Peyer's patch (tissue), 4 donors: Measurements from ENCODE around the gene ST6GAL2. TPM values are rescaled to one million over a fixed set of nuclear protein-coding genes. Genes with fewer than 3 reads are reported as not detected.

Source experiments
- DNase-seq, 3 donors: peaks; one replicate each; pipeline ENCODE4 v3.0.0-alpha.2; 2017 to 2019
- H3K27ac ChIP-seq, 4 donors: fragments of 200-600 bp; sonication (generic); one replicate each; pipeline ENCODE4 v1.5.1; 2016 to 2019
- H3K27me3 ChIP-seq, 2 donors: fragments of 200-600 bp; sonication (generic); one replicate each; pipeline ENCODE4 v1.5.1; 2019
- H3K36me3 ChIP-seq, 3 donors: fragments of 200-600 bp; sonication (generic); one replicate each; pipeline ENCODE4 v1.5.1; 2016 to 2019
- H3K4me1 ChIP-seq, 4 donors: fragments of 200-600 bp; sonication (generic); one replicate each; pipeline ENCODE4 v1.5.1; 2016 to 2019
- H3K4me3 ChIP-seq, 4 donors: fragments of 200-600 bp; sonication (generic); 1 replicate in 3 of 4; 2 replicates in 1 of 4; pipeline ENCODE4 v1.5.1; 2016 to 2019; ENCODE audit warnings: mild to moderate bottlenecking in 1 of 4
- H3K9me3 ChIP-seq, 4 donors: fragments of 200-600 bp; sonication (generic); one replicate each; pipeline ENCODE4 v1.5.1; 2016 to 2019; ENCODE audit warnings: mild to moderate bottlenecking in 1 of 4
- POLR2A ChIP-seq, 2 donors: fragments of 450-650 bp; IDR thresholded peaks; one replicate each; pipeline ENCODE4 v1.5.1; 2017; ENCODE audit warnings: antibody characterized with exemption in 2 of 2, mild to moderate bottlenecking in 2 of 2, moderate library complexity in 2 of 2
- total RNA-seq, 4 donors: library from RNA; depleted of rRNA; stranded (reverse); fragments of >200 nt; gene quantifications; one replicate each; pipeline ENCODE4 v1.1.0, GENCODE V29; 2016
- TF ChIP-seq, protein P1 (sequence below), 6 experiments: fragments of 450-650 bp in 4 of 6; fragments of 200-600 bp in 2 of 6; sonication (generic) in 1 of 6; IDR thresholded peaks; one replicate each; pipeline ENCODE4 v1.5.1; 2017 to 2019; ENCODE audit warnings: antibody characterized with exemption in 6 of 6, mild to moderate bottlenecking in 3 of 6, moderate library complexity in 1 of 6

ST6GAL2 gene
- total RNA-seq, 4 donors from 2014 or later = 0.27 TPM; not detected in 3

DNA sequence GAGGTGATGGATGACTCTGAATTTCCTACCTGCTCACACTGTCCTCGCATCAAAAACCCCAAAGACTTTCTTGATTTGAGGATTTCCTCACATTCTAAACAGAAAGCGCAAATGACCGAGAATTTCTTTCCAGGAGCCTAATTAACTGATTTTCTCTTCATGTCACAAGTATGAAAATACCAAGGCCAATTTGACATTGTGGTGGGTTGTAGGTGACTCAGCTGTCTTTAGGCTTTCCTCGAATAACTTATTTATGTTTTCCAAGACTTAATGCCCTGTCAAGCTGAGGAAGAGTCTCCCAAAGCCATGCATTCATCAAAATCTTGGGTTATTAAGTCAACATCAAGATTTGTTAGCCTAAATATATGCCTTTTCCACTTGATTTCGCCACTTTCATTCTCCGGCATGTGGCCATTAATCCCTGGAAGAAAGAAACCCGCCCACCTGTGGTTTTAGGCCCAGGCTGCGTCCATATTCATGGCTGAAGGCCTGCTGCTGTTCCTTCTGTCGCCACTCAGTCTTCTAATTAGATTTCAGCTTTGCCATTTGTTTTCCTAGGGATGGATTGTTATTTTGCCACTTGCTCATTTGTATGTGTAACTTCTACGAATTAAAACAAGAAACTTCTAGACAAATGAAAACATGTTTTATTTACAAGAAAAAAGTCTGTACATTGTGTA is 84.9 kb downstream of the ST6GAL2 start:
- TF ChIP-seq POLR2A (IDR thresholded peaks at IDR 0.05) = no peak
- TF ChIP-seq, protein P1, sequence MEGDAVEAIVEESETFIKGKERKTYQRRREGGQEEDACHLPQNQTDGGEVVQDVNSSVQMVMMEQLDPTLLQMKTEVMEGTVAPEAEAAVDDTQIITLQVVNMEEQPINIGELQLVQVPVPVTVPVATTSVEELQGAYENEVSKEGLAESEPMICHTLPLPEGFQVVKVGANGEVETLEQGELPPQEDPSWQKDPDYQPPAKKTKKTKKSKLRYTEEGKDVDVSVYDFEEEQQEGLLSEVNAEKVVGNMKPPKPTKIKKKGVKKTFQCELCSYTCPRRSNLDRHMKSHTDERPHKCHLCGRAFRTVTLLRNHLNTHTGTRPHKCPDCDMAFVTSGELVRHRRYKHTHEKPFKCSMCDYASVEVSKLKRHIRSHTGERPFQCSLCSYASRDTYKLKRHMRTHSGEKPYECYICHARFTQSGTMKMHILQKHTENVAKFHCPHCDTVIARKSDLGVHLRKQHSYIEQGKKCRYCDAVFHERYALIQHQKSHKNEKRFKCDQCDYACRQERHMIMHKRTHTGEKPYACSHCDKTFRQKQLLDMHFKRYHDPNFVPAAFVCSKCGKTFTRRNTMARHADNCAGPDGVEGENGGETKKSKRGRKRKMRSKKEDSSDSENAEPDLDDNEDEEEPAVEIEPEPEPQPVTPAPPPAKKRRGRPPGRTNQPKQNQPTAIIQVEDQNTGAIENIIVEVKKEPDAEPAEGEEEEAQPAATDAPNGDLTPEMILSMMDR (IDR thresholded peaks at IDR 0.05) = no peak

DNA sequence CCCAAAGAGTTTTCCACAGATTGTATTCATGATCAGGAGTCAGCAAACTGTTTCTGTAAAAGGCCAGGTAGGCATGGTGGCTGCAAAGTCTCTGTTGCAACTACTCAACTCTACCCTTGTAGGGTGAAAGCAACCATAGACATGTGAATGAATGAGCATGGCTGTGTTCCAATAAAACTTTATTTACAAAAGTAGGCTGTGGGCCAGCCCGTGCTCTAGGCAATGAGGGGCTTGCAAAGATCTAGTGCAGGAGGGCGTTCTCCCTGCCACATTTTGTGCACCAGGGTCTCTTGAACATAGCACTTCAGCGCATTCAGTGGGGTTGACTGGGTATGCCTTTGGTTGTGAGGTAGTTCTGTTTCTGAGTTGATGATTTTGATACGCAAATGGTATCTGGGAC is 85.8 kb downstream of the ST6GAL2 start:
- Histone ChIP-seq H3K27ac (no peak overlapping the region), H3K27me3 (no peaks in the 10 kb centered on the region), H3K4me1 (no peaks in the 10 kb centered on the region), H3K36me3 (no peaks in the 10 kb centered on the region), H3K4me3 (no peak overlapping the region), H3K9me3 (no peaks in the 10 kb centered on the region)
- TF ChIP-seq POLR2A (IDR thresholded peaks at IDR 0.05) = no peak
- TF ChIP-seq, protein P1 (IDR thresholded peaks at IDR 0.05) = no peak
- no peak for DNase-seq

More for the DNA sequence above, 84.9 kb downstream of the ST6GAL2 start:
- DNase-seq = no peak
- Histone ChIP-seq H3K36me3 (no peaks in the 10 kb centered on the region), H3K9me3 (no peaks in the 10 kb centered on the region), H3K4me3 (no peak overlapping the region), H3K4me1 (no peaks in the 10 kb centered on the region), H3K27ac (no peak overlapping the region), H3K27me3 (no peaks in the 10 kb centered on the region)

DNA sequence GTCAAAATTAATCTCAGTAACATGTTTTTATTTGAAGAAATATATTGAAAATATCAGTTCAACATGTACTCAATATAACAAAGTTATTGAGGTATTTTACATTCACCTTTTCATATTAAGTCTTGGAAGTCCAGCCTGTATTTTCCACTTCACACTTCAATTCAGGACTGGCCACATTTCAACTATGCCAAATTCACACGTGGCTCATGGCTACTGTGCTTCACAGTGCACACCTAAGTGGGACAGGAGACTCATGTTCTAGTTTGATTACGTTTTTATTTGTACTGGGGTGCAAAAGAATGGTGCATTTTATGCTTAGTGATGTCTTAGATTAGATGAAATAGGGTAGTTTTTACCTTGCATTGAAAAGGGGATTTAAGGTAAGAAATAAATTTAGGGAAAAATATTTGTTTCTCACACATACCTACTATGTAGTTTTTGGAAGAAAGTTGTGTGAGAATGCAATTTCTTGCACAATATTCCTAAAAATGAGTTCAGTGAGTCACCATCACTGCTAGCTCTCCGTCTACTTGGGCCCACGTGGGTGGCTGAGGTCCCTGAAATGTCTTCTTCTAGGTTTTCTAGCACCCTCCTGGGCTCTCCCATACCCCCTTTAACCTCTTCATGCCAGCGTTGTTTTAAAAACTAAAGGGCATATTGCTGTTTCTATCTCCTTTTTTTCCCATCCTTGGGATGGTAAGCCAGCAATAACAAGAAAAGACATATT is 87.0 kb downstream of the ST6GAL2 start:
- no peaks in the 10 kb centered on the region for H3K4me1 ChIP-seq
- no peaks in the 10 kb centered on the region for H3K36me3 ChIP-seq
- no peak overlapping the region for H3K4me3 ChIP-seq
- no peaks in the 10 kb centered on the region for H3K27me3 ChIP-seq
- TF ChIP-seq, protein P1 (IDR thresholded peaks at IDR 0.05) = no peak
- no peak for TF ChIP-seq POLR2A (IDR thresholded peaks at IDR 0.05)
- no peak for DNase-seq
- no peak overlapping the region for H3K27ac ChIP-seq
- H3K9me3 ChIP-seq = no peaks in the 10 kb centered on the region

DNA sequence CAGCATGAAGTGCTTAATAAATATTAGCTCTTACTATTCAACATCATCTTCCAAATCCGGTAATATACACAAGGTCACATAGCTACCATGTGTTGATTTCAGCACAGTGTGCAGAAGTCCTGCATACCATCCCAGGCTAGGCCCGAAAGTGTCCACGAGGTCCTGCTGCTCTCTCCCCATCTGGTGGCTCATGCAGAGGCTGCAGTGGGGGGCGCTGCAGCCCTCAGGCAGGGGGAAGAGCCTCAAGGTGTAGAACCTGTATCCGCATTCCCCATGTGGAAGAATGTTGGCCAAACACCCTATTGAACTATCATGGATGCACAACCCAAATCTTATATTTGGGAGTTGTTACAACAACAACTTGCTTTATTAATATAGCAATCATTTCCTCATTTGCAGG is 88.5 kb downstream of the ST6GAL2 start:
- no peaks in the 10 kb centered on the region for H3K9me3 ChIP-seq
- H3K36me3 ChIP-seq = no peaks in the 10 kb centered on the region
- no peak for TF ChIP-seq POLR2A (IDR thresholded peaks at IDR 0.05)
- TF ChIP-seq, protein P1 (IDR thresholded peaks at IDR 0.05) = no peak
- H3K4me1 ChIP-seq = no peaks in the 10 kb centered on the region
- no peak overlapping the region for H3K4me3 ChIP-seq
- H3K27me3 ChIP-seq = no peaks in the 10 kb centered on the region
- H3K27ac ChIP-seq = no peak overlapping the region
- DNase-seq = no peak

DNA sequence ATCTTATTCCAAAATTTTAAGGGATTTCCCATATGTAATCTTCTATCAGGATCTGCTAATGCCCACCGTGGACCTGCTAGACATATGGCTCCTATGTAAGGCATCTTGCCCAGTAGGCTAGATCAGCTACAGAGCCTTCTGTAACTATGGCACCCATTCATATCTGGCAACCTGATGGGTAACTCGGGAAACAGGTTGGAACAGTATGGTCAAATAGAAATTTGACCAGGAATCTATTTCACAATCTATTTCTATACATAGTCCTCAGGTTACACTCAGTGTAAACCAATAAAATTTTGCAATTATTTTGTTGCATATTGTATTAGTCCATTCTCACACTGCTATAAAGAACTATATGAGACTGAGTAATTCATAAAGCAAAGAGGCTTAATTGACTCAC is 93.3 kb downstream of the ST6GAL2 start:
- Histone ChIP-seq H3K27me3 (no peaks in the 10 kb centered on the region), H3K36me3 (no peaks in the 10 kb centered on the region), H3K4me1 (no peaks in the 10 kb centered on the region), H3K4me3 (no peak overlapping the region), H3K27ac (no peak overlapping the region), H3K9me3 (no peaks in the 10 kb centered on the region)
- no peak for DNase-seq
- TF ChIP-seq, protein P1 (IDR thresholded peaks at IDR 0.05) = no peak
- TF ChIP-seq POLR2A (IDR thresholded peaks at IDR 0.05) = no peak
